A549 (cell line): ENCODE data around the gene PALLD. TPM values are rescaled to one million over a fixed set of nuclear protein-coding genes. Genes with fewer than 3 reads are reported as not detected.

Experiments used
- ATAC-seq, 2 experiments: fragments of 200-7000 bp in 1 of 2; fragments of >200 bp in 1 of 2; cut with Nextera tagmentation in 1 of 2; cut with Tn5 transposase in 1 of 2; 3 replicates each; pipeline versions ENCODE4 v1.8.0 to v1.9.1; 2018 to 2020; ENCODE audit warnings: mild to moderate bottlenecking in 1 of 2, moderate library complexity in 1 of 2
- CTCF ChIA-PET: fragments of 300-600 bp; sonication (Branson Sonifier 250); formaldehyde crosslinking; extraction: SDS; loops from one replicate; lab custom pipeline; 2021; ENCODE audit warnings: antibody characterized with exemption, inconsistent platforms; lab: Yijun Ruan, JAX
- POLR2A ChIA-PET: fragments of 350-600 bp; formaldehyde crosslinking; extraction: SDS; loops from one replicate; lab custom pipeline; 2021; ENCODE audit warnings: antibody characterized with exemption, inconsistent platforms; lab: Yijun Ruan, JAX
- DNase-seq, 2 experiments: peaks; one replicate each; pipeline versions ENCODE4 v3.0.0 to v3.0.0-alpha.2; 2011 to 2016; ENCODE audit warnings: low read depth in 1 of 2, low spot score in 1 of 2
- FAIRE-seq: peaks from 2 replicates; lab custom pipeline; 2011; peaks lifted over from hg19 to GRCh38; lab: Jason Lieb, UNC
- H3K27ac ChIP-seq, 2 experiments: fragments of >200 bp; sonication (Bioruptor Twin); formaldehyde crosslinking; 3 replicates each; pipeline ENCODE4 v1.5.1; 2016 to 2017
- H3K4me1 ChIP-seq: fragments of >200 bp; sonication (Bioruptor Twin); formaldehyde crosslinking; 3 replicates; pipeline ENCODE4 v1.6.1; 2016
- H3K4me2 ChIP-seq: fragments of >200 bp; sonication (Bioruptor Twin); formaldehyde crosslinking; 3 replicates; pipeline ENCODE4 v1.6.1; 2016
- H3K4me3 ChIP-seq: fragments of >200 bp; sonication (Bioruptor Twin); formaldehyde crosslinking; 3 replicates; pipeline ENCODE4 v1.5.1; 2016
- H3K9me3 ChIP-seq: fragments of >200 bp; sonication (Bioruptor Twin); formaldehyde crosslinking; 3 replicates; pipeline ENCODE4 v1.6.1; 2016
- BHLHE40 ChIP-seq: IDR thresholded peaks from 2 replicates; pipeline ENCODE4 v1.6.1; 2012; ENCODE audit warnings: low read depth, low read length, inconsistent platforms
- EHF ChIP-seq: fragments of 250-450 bp; sonication (Bioruptor Pico); IDR thresholded peaks from 2 replicates; pipeline ENCODE4 v1.5.0; 2020; ENCODE audit warnings: mild to moderate bottlenecking
- ELK1 ChIP-seq: fragments of 150-350 bp; IDR thresholded peaks from 2 replicates; pipeline ENCODE4 v1.6.1; 2014; ENCODE audit warnings: low read depth, mild to moderate bottlenecking, low read length
- HES2 ChIP-seq: fragments of >200 bp; sonication (Bioruptor Twin); formaldehyde crosslinking; IDR thresholded peaks from 2 replicates; pipeline ENCODE4 v1.6.1; 2016
- HEYL ChIP-seq: fragments of 250-450 bp; sonication (Bioruptor Pico); IDR thresholded peaks from 2 replicates; pipeline ENCODE4 v1.8.0; 2021; ENCODE audit warnings: mild to moderate bottlenecking, moderate library complexity
- HMGXB4 ChIP-seq: fragments of 250-450 bp; sonication (Bioruptor Pico); IDR thresholded peaks from 2 replicates; pipeline ENCODE4 v1.5.0; 2021; ENCODE audit warnings: mild to moderate bottlenecking, moderate library complexity, borderline replicate concordance
- HOXA7 ChIP-seq: fragments of 250-450 bp; sonication (Bioruptor Pico); IDR thresholded peaks from 2 replicates; pipeline ENCODE4 v1.5.0; 2020; ENCODE audit warnings: mild to moderate bottlenecking, moderate library complexity
- KDM1A ChIP-seq: fragments of 200-600 bp; sonication (generic); IDR thresholded peaks from 2 replicates; pipeline ENCODE4 v1.6.1; 2016; ENCODE audit warnings: low read depth, mild to moderate bottlenecking
- MAFK ChIP-seq: fragments of 450-650 bp; IDR thresholded peaks from 2 replicates; pipeline ENCODE4 v1.6.1; 2014; ENCODE audit not compliant: partially characterized antibody
- MAZ ChIP-seq: fragments of 150-350 bp; IDR thresholded peaks from 2 replicates; pipeline ENCODE4 v1.6.1; 2014; ENCODE audit warnings: antibody characterized with exemption, low read depth, low read length, borderline replicate concordance
- MYC ChIP-seq: IDR thresholded peaks from 2 replicates; pipeline ENCODE4 v1.6.1; 2012; ENCODE audit warnings: mild to moderate bottlenecking, inconsistent platforms, low read length, improper control_type of control experiment, borderline replicate concordance
- PBX3 ChIP-seq: IDR thresholded peaks from 2 replicates; pipeline ENCODE4 v1.6.1; 2012
- POLR2A ChIP-seq: IDR thresholded peaks from 2 replicates; pipeline ENCODE4 v1.6.1; 2012; ENCODE audit warnings: mild to moderate bottlenecking, low read length
- POLR2AphosphoS2 ChIP-seq: conservative IDR thresholded peaks from 2 replicates; pipeline ENCODE4 v1.6.1; 2012; ENCODE audit warnings: low read length, improper control_type of control experiment, inconsistent platforms
- REST ChIP-seq: fragments of 200-600 bp; sonication (generic); IDR thresholded peaks from 2 replicates; pipeline ENCODE4 v1.6.1; 2016; ENCODE audit warnings: antibody characterized with exemption, mild to moderate bottlenecking, moderate library complexity
- RNF2 ChIP-seq: fragments of 200-600 bp; sonication (generic); IDR thresholded peaks from 2 replicates; pipeline ENCODE4 v1.6.1; 2016; ENCODE audit warnings: low read depth, mild to moderate bottlenecking, antibody characterized with exemption, moderate library complexity, borderline replicate concordance
- USF2 ChIP-seq: fragments of 450-650 bp; IDR thresholded peaks from 2 replicates; pipeline ENCODE4 v1.6.1; 2014; ENCODE audit warnings: antibody characterized with exemption
- ZFP36 ChIP-seq: fragments of 450-650 bp; IDR thresholded peaks from 2 replicates; pipeline ENCODE4 v1.6.1; 2014; ENCODE audit warnings: borderline replicate concordance; ENCODE audit not compliant: partially characterized antibody
- ZSCAN20 ChIP-seq: fragments of 250-450 bp; sonication (Bioruptor Pico); IDR thresholded peaks from 2 replicates; pipeline ENCODE4 v1.8.0; 2022; ENCODE audit warnings: mild to moderate bottlenecking, moderate library complexity
- WGBS: methylation state at CpG from one replicate; pipeline ENCODE4 v1.1.6; 2017; ENCODE audit errors: missing lambda C conversion rate; 5-methylcytosine and 5-hydroxymethylcytosine counted together
- polyA plus RNA-seq, 4 experiments: library from polyadenylated mRNA; depleted of rRNA in 3 of 4; stranded (reverse); fragments of >200 nt; fragmentation: RNase III in 1 of 4; extraction: RNeasy Plus Mini Kit Qiagen cat#74134 plus additional on column Dnase treatment in 1 of 4; gene quantifications; 2 replicates in 3 of 4; 3 replicates in 1 of 4; pipeline ENCODE4 v1.2.3, GENCODE V29; 2011 to 2017

Gene PALLD
- polyA plus RNA-seq, 2 of the 4 experiments (the other 2 are of a cell fraction): 88.8 to 113 TPM

- no peak for ATAC-seq
- no peaks in the 10 kb centered on the region for H3K9me3 ChIP-seq
- H3K4me2 ChIP-seq: no peak overlapping the region
- ChIA-PET POLR2A (no interaction called here), CTCF (interaction anchor here (0.9 to 1.3 kb wide), 2 partner anchors 11 to 33 kb away, joined by 3 to 5 read pairs; no protein-coding TSS in a partner anchor)
- peaks cover 39% of the 10 kb centered on the region for H3K4me1 ChIP-seq
- H3K27ac ChIP-seq: peak overlapping the region in 1 of 2 experiments; percentile 46; a peak in 1 of 6 replicates
- no peak for DNase-seq
- no peak overlapping the region for H3K4me3 ChIP-seq
- no peak for FAIRE-seq
- 68% methylated on average over 1 of the region's 1 CpG for WGBS
- TF ChIP-seq ZFP36 (no peak), HEYL (CRISPR knock-in tag) (no peak), ZSCAN20 (CRISPR knock-in tag) (no peak), PBX3 (no peak), POLR2AphosphoS2 (no peak), USF2 (no peak), MYC (no peak), HOXA7 (CRISPR knock-in tag) (no peak), HES2 (no peak), MAFK (no peak), KDM1A (no peak), BHLHE40 (no peak), EHF (no peak), RNF2 (no peak), POLR2A (no peak), REST (no peak), HMGXB4 (CRISPR knock-in tag) (no peak), MAZ (no peak), ELK1 (no peak)
Observed at GRCh38 chr4:168598191-168598590, 101.3 kb downstream of the PALLD start.
